Measurements from ENCODE around the gene MDFIC2.
"Not testable (repeated sequence)": the region's sequence is repeated elsewhere in the genome, so short reads cannot be mapped to it uniquely, and the experiment has no call there.

MDFIC2 gene

GRCh38 chr3:70291097-70291482 lies 21.3 kb downstream of the MDFIC2 start:
- no peak for DNase-seq (ENCODE audit: low read depth)
- TF ChIP-seq, protein P1, sequence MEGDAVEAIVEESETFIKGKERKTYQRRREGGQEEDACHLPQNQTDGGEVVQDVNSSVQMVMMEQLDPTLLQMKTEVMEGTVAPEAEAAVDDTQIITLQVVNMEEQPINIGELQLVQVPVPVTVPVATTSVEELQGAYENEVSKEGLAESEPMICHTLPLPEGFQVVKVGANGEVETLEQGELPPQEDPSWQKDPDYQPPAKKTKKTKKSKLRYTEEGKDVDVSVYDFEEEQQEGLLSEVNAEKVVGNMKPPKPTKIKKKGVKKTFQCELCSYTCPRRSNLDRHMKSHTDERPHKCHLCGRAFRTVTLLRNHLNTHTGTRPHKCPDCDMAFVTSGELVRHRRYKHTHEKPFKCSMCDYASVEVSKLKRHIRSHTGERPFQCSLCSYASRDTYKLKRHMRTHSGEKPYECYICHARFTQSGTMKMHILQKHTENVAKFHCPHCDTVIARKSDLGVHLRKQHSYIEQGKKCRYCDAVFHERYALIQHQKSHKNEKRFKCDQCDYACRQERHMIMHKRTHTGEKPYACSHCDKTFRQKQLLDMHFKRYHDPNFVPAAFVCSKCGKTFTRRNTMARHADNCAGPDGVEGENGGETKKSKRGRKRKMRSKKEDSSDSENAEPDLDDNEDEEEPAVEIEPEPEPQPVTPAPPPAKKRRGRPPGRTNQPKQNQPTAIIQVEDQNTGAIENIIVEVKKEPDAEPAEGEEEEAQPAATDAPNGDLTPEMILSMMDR (IDR thresholded peaks at IDR 0.05; ENCODE audit: insufficient read depth, low read depth, low read length, missing control alignments) = no peak
- H3K4me3 ChIP-seq (ENCODE audit: low read depth, low read length) = no peak overlapping the region

GRCh38 chr3:70290431-70291096 lies 21.9 kb downstream of the MDFIC2 start:
- DNase-seq (ENCODE audit: low read depth); H3K4me3 ChIP-seq (ENCODE audit: low read depth, low read length): not testable (repeated sequence)

GRCh38 chr3:70281663-70282062 lies 30.8 kb downstream of the MDFIC2 start:
- TF ChIP-seq, protein P1 (IDR thresholded peaks at IDR 0.05; ENCODE audit: insufficient read depth, low read depth, low read length, missing control alignments) = no peak
- no peak overlapping the region for H3K4me3 ChIP-seq (ENCODE audit: low read depth, low read length)
- DNase-seq (ENCODE audit: low read depth) = no peak

- H3K4me3 ChIP-seq (ENCODE audit: low read depth, low read length) = no peak overlapping the region
- no peak for DNase-seq (ENCODE audit: low read depth)
- TF ChIP-seq, protein P1 (IDR thresholded peaks at IDR 0.05; ENCODE audit: insufficient read depth, low read depth, low read length, missing control alignments) = no peak
Observed at GRCh38 chr3:70277304-70277703, 35.1 kb downstream of the MDFIC2 start.

- TF ChIP-seq, protein P1 (IDR thresholded peaks at IDR 0.05; ENCODE audit: insufficient read depth, low read depth, low read length, missing control alignments) = no peak
- no peak for DNase-seq (ENCODE audit: low read depth)
- H3K4me3 ChIP-seq (ENCODE audit: low read depth, low read length) = no peak overlapping the region
Observed at GRCh38 chr3:70276901-70277300, 35.5 kb downstream of the MDFIC2 start.

- TF ChIP-seq, protein P1 (IDR thresholded peaks at IDR 0.05; ENCODE audit: insufficient read depth, low read depth, low read length, missing control alignments) = no peak
- DNase-seq (ENCODE audit: low read depth) = no peak
- H3K4me3 ChIP-seq (ENCODE audit: low read depth, low read length) = no peak overlapping the region
Observed at GRCh38 chr3:70273492-70273891, 38.9 kb downstream of the MDFIC2 start.

- H3K4me3 ChIP-seq (ENCODE audit: low read depth, low read length) = no peak overlapping the region
- TF ChIP-seq, protein P1 (IDR thresholded peaks at IDR 0.05; ENCODE audit: insufficient read depth, low read depth, low read length, missing control alignments) = no peak
- DNase-seq (ENCODE audit: low read depth) = no peak
Observed at GRCh38 chr3:70272798-70273197, 39.6 kb downstream of the MDFIC2 start.

Measured in GM12865 (cell line).